Dermis microvascular lymphatic vessel endothelial cell (primary cell): ENCODE measurements around the gene PEF1. TPM values are rescaled to one million over a fixed set of nuclear protein-coding genes. Genes with fewer than 3 reads are reported as not detected.

Experiments
- DNase-seq, 2 donors: peaks; one replicate each; pipeline versions ENCODE4 v3.0.0 to v3.0.0-alpha.2; 2010; ENCODE audit warnings: low read depth in 2 of 2
- total RNA-seq: library from RNA; depleted of rRNA; stranded (reverse); fragments of >200 nt; gene quantifications from 2 replicates; pipeline ENCODE4 v1.2.1, GENCODE V29; 2014

PEF1 gene
- total RNA-seq, 1 donor from 2014 or later, result 103 TPM

GRCh38 chr1:31584869-31585735, 59.6 kb downstream of the PEF1 start:
- no peak for DNase-seq

- DNase-seq, result peak in 1 of 2 donors; percentile 82
Observed at GRCh38 chr1:31583995-31584868, 60.4 kb downstream of the PEF1 start.

- no peak for DNase-seq
Observed at GRCh38 chr1:31583082-31583994, 61.3 kb downstream of the PEF1 start.

GRCh38 chr1:31581821-31582810, 62.6 kb downstream of the PEF1 start:
- DNase-seq, result no peak

GRCh38 chr1:31580891-31581603, 63.6 kb downstream of the PEF1 start:
- DNase-seq, result no peak

- DNase-seq, result no peak
Observed at GRCh38 chr1:31580513-31580870, 64.2 kb downstream of the PEF1 start.

Other genes with a start within 250 kb of the PEF1 start
- gene SERINC2, start 231.7 kb downstream of the PEF1 start, total RNA-seq, result 5.9 and 15.0 TPM in 2 replicates
- gene TINAGL1, start 68.4 kb downstream of the PEF1 start, total RNA-seq, result 273 and 289 TPM in 2 replicates
- gene HCRTR1, start 27.2 kb downstream of the PEF1 start, total RNA-seq, result 0.77 and 2.8 TPM in 2 replicates
- gene COL16A1, start 59.1 kb upstream of the PEF1 start, total RNA-seq, result 0.26 and 0.51 TPM in 2 replicates
- gene ADGRB2, start 119.5 kb upstream of the PEF1 start, total RNA-seq, result 0.26 and 0.51 TPM in 2 replicates
- gene SPOCD1, start 171.1 kb upstream of the PEF1 start, total RNA-seq, result 2.5 and 4.0 TPM in 2 replicates